Fibroblast of upper back skin (primary cell): Measurements from ENCODE around the gene GBF1.
"Not testable (repeated sequence)": the region's sequence is repeated elsewhere in the genome, so short reads cannot be mapped to it uniquely, and the experiment has no call there.

Experiments
- DNase-seq: peaks from one replicate; pipeline ENCODE4 v3.0.0-alpha.2; 2013

The GBF1 gene

DNA sequence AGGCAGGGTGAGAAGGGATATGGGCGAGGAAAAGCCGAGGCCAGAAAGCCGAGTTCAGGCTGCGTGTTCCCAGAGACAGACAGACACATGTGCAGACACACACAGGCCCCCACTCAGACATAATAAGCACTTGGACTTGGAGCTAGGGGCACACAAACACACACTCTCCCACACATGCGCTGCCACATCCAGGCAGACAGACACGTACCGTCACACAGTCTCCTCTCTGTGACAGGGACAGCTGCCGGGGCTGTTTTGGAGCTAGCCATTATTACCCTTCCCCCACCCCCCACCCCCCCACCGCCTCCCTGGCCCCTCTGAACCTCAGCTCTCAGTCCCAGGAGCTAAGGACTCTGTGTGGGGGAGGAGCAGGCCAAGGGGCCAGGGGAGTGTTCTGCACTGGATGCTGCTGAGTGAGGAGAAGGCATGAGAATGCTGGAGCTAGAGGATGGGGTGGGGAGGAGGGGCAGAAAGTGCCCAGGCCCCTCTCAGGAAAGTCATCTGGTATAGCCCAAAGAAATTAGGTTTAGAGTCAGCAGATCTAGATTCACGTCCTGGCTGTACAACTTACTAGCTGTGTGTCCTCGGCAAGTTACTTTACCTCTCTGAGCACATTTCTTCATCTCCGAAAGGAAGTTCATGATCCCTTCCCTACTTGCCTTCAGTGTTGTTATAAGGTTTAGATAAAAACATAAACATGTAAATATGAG lies 10.3 kb upstream of the GBF1 start:
- no peak for DNase-seq

GRCh38 chr10:102235598-102235920 lies 9.8 kb upstream of the GBF1 start:
- no peak for DNase-seq

GRCh38 chr10:102236006-102236405 lies 9.3 kb upstream of the GBF1 start:
- no peak for DNase-seq

GRCh38 chr10:102237711-102238252 lies 7.5 kb upstream of the GBF1 start:
- DNase-seq, result no peak

GRCh38 chr10:102240467-102241031 lies 4.8 kb upstream of the GBF1 start:
- DNase-seq, result no peak

- no peak for DNase-seq
These were observed 4.3 kb upstream of the GBF1 start for GRCh38 chr10:102241032-102241443.

DNA sequence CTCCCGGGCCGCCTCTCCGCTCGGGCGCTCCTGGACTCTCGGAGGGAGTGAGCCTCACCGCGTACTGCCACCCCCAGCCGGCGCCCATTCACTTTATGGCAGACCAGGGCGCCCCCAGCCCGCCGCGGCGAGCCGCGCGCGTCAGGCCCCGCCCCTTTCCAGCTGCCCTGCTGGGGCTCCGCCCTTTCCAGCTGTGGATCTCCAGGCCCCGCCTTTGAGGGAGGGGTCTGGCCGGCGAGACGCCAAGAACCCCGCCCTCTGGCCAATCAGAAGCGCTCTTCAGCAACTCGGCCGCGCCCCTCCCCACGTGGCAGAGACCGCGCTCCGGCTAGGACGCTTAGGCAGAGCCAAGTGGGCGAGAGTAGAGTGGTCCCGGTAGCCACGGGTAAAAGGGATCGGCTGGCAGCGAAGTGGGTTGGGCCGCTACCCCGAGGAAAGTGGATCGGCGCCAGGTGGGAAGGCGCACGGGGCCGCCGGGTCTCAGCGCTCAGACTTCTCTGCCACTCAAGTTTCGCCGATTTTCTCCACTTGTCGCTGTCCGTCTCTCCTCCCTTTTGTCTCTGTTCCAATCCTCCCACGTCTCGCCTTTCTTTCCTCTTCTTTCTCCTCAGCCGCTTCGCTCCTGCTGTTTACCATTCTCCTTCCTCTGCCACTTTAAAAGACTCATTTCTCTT lies 3.8 kb upstream of the GBF1 start, which contains the start of gene PITX3:
Gene PITX3 (minus strand): TSS at position 69 of the 674 bp plus-strand sequence. CDS start 9,432 bp downstream, outside the sequence.
- DNase-seq, result peak; percentile 88

DNA sequence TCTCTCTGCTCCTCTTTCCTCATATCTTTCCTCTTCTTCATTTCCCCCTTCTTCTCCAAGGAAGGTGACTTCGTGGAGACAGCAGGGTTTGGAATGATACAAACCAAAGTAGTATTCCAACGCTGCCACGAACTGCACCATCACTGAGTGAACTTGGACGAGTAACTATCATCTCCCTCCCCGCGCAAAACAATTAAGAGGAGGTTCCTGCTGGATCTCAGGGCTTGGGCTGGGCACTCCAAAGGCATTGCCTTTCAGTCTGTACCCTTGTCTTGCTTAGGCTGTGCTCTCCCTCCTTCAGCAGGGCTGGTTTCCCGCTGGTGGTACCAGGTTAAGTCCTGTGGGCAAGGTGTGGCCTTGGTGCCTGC lies 3.2 kb upstream of the GBF1 start:
- DNase-seq, result no peak

DNA sequence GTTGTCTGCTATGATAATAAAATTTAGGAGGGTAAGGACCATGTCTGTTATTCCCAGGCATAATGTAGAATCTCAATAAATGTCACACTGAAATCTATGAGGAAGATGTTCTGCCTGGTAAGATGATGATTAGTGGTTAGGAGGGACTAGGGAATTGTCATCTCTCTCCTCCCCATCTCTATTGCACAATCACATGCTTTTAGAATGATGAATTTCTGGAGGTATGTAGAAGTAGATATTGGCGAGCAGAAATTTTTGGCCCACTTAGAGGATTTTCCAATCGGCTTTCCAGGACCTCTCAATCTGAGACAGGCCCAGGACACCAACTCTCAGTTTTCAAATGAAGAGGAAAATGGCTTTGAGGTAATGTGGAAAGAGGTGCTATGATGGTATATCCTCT lies 2.0 kb upstream of the GBF1 start:
- DNase-seq, result peak; percentile 89

DNA sequence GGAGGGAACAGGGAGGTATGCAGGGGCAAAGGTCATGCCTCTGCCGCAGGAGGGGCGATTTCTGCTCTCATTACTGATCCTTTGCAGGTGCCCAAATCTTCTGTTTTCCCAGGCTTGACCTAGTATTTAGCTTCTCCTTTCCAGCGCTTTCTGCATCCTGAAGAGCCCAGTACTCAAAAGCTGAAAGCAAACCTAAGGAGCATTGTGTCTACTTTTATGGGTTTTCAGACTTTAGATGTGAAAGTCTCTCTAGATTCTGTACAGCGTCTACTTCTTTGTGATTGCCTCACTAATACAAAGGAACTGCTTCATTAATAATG lies 560 bp downstream of the GBF1 start:
- no peak for DNase-seq

DNA sequence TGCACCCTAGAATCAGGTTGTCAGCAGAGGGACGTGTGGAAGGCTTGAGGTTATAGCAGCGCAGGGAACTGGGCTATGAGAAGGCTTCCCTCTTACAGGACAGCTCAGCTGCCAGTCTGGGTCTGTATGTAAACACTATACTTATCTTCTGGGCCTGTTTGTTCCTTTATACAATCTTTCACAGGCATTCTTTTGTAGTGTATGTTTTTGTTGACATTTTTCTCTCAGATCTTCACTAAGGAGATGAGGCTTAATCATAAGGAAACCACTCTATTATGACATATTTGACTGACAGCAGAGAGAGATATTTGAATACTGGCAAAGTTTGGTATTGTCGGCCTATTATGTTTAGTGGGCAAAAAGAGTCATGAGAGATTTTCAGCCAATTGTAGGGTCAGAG lies 929 bp downstream of the GBF1 start:
- no peak for DNase-seq

GRCh38 chr10:102247734-102248133 lies 2.4 kb downstream of the GBF1 start:
- DNase-seq, result no peak

DNA sequence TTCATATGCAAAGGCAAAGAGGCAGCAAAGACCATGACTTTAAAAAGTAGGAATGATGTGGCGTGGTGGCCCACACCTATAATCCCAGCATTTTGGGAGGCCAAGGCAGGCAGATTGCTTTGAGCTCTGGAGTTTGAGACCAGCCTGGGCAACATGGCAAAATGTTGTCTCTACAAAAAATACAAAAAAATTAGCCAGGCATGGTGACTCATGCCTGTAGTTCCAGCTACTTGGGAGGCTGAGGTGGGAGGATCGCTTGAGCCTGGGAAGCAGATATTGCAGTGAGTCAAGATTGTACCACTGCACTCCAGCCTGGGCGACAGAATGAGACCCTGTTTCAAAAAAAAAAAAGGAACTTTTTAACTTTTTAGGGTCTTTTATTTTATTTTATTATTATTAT lies 7.2 kb downstream of the GBF1 start:
- not testable (repeated sequence) for DNase-seq

DNA sequence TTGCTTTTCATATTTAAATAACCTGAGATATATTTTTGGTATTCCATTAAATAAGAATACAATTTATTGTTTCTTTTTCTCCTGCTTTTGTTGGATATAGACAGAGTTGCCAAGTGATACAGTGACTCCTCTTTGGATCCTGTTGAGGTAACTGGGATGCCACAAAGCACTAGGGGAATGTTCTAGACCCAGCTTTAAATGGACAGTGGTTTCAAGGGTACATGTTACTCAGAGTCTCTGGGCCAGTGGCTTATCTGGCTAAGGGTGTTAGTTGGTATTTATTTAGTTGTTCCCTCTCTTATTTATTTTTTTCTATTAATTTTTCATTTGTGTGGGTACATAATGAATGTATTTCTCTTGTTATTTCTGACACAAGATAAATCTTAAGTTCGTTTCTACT lies 9.1 kb downstream of the GBF1 start:
- DNase-seq, result no peak

DNA sequence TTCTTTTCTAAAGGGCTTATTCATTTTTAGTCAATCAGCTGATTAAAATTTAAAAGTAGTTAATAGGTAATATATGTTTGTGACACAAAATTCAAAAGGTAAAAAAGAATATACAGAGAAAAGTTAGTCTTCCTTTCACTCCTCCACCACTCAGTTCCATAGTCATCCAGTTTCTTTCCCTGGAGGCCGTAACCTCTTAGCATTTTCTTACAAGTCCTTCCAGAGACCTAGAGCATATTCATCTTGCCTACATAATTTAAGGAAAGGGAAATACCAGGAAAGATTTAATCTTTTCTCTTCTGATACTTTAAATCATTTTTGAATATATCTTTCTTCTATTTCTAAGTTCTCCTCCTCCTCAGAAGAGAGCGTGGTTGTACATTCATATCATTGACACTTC lies 10.1 kb downstream of the GBF1 start:
- DNase-seq, result no peak

DNA sequence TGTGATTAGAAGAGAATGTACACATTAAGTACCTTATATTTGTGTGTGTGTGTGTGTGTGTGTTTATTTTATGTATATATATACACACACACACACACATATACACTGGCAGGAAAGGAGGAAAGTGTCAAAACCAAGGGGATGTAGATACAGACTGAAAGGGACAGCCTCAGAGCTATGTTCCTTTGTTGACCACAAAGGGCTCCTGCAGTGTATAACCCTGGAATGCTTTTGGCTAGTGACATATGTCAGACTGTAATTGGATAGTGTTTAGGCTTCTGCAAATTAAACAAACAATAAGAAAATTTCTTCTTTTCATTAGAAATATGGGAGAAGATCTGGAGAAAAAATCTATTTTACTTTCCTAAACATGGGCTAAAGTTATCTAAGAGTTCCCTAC lies 15.9 kb downstream of the GBF1 start:
- no peak for DNase-seq

GRCh38 chr10:102261842-102262241 lies 16.5 kb downstream of the GBF1 start:
- DNase-seq, result no peak

DNA sequence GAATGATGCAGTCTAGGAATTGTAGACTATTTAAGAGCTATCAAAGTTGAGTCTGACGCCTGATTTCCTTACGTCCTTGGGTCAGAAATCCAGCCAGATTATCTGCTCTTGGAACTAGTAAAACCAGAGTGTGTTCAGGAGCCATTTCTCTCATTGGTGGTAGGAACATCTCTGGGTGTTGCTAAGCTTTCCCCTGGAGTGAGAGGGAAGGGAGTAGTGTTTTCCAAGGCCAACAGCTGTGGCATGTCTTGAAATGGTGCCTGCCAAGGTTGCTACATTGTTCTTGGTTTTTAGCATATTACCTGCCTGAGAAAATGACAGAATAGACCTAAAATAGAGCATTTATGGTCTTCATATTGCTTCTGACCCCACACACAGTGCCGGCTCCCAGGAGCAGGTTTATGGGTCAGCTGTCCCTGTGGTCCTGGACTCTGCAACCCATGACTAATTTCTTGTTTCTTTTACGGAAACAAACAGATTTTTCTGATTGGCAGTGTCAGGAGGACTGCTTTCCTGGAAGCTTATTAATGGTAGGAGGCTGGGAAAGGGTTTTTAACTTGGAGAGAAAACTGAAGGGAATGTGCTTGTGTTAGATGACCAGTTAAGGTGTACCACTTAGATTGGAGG lies 17.5 kb downstream of the GBF1 start:
- DNase-seq, result no peak

DNA sequence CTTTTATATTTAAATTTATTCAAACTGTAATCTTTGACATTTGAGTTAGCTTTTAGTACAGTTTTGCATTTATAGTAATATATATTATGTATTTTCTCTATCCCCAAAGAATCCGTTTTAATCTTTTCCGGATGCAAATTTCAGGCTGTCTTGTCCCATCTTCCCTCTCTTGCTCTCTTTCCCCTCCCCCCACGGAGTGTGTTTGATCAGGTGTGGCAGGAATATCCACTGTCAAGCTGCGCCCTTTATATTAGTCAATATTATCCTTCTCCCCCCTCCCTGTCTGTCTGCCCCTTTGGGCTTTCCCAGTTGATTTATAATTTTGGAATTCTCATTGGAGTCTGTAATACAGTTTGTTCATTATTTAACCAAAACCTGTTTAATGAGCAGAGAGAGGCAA lies 19.0 kb downstream of the GBF1 start:
- no peak for DNase-seq

DNA sequence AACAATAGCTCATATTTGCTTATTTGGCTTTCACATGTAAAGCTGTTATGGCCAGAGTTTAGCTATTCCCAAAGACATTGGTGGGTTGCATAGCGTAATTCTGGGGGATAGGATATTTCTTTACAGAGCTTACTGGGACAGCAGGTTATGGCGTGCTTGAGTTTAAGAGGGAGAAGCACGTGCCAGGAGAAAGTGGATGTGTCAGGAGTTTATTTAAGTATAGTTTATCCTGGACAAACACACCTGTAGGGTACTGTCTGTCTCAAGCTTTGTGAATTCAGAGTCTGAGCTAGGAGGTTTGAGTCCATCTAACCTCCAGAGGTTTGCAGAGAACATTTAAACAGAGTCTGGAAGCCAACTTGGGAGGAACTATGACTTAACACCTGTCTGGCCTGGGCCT lies 21.3 kb downstream of the GBF1 start:
- no peak for DNase-seq

- peak; percentile 66 for DNase-seq
These were observed 22.4 kb downstream of the GBF1 start for GRCh38 chr10:102267748-102268147.

GRCh38 chr10:102268375-102268888 lies 23.1 kb downstream of the GBF1 start:
- DNase-seq, result peak; percentile 34

DNA sequence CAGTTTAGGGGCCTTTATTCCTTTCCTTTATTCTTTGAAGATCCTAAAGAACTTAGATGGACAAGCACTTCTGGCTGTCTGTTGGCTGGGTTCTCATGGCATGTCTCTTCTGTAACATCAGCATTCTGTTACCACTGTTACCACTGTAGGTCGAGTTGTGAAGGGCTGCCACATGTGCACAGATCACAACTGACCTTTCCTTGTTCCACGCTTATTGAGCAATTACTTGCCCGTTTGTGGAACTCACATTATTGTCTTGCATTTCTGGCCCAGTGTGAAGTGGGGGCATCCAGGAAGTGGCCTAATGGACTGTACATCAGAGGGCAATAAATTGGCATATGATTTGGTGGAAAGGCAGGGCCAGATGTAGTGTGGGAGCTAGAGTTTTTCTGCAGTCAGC lies 23.7 kb downstream of the GBF1 start:
- DNase-seq, result no peak

DNA sequence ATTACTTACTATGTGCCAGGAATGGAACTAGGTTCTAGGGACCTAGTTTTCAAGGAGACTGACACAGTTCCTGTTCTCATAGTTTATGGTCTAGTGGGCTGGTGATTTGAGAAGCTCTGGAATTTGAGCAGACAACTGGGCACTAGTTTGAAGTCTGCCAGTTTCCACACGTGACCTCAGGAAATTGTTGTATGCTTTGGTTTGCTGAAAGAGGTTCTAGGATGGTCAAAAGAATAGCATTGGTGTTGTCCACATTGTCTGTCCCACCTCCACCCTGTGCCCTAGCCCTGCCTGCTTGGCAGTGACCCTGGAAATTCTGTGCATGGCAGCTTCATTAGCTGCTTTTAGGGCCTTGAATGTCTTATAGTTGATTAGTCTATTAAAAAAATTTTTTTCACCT lies 28.7 kb downstream of the GBF1 start:
- no peak for DNase-seq
